HG02798 (cell line): Measurements from ENCODE around the gene THBS2.
"Not testable (repeated sequence)": the region's sequence is repeated elsewhere in the genome, so short reads cannot be mapped to it uniquely, and the experiment has no call there.

ENCODE experiments used
- ATAC-seq: cut with Tn5 transposase; IDR thresholded peaks from one replicate; pipeline ENCODE4 v1.9.1; 2021; ENCODE audit warnings: mild to moderate bottlenecking; ENCODE audit not compliant: unreplicated experiment, poor library complexity

Gene THBS2

DNA sequence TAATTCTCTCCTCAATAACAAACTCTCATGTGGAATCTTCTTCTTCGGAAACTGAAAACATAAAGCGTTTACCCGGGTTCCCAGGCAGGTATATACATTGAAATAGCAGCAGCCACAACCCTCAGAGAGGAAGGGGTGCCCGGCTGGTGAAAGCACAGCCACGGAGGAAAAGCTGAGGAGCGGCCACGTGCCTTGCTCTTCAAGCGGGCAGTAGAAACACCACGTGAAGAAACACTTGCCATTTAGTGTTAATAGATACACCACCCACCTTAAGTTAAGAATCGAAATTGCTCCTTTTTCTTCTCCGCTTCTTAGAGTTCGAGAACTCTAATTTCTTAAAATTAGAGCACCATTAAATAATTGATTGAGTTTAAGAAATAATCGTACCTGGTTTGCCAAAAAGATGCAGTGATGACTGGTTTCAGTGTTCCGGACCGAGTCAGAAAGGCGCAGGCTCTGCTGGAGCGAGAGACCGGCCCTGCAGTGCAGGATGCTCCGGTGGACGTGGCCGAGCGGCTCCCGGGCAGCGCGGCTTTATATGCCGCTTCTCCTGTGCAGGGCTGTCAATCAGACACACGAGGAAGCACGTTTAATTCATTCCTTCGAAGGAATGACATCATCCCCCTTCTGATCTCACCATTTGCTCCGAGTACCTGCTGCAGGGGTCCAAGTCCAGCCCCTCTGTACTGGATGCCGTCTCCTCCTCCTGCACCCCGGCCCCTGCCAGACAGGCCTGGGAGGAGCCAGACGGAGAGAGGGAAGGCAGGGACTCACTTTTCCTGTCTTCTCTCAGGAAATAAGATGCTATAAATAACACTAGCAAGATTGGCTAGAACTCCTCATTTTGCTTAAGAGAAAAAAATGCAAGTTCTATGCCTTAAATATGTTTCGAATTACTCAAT is at the start of gene THBS2:
Gene THBS2 (minus strand): TSS at position 510 of the 902 bp plus-strand sequence. CDS start 3,062 bp downstream, outside the sequence.
- ATAC-seq = no peak

DNA sequence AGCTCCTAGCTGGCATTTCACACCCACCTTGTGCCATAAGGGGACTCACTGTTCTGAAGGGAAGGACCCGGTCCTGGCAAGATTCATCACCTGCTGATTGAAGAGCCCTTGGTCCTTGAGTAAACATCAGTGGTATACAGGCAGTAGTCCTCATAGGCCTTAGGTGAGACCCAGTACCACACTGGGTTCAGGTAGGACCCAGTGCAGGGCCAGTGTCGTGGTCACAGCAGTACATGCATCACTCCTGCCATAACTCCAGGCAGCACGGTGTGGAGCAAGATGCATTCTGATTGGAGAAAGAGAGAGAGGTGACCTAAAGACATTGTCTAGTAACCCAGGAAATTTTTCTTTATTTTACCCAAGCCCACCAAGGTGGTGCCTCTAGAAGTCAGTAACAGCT is 49.1 kb upstream of the THBS2 start:
- no peak for ATAC-seq

DNA sequence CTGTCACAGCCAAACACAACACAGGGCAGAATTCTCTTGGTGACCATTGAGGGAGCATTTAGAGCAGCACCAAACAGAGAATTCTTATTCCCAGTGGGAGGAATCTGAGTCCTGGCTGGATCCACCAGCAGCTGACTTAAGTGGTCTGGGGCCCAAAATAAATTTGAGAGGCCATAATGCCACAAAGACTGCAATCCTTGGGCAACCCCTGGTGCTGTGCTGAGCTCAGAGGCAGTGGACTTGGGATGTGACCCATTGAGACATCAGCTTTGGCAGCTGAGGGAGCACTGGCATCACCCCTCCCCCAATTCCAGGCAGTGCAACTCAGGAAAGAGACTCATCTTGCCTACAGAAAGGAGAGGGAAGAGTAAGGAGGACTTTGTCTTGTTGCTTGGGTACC is 48.6 kb upstream of the THBS2 start:
- ATAC-seq = no peak

DNA sequence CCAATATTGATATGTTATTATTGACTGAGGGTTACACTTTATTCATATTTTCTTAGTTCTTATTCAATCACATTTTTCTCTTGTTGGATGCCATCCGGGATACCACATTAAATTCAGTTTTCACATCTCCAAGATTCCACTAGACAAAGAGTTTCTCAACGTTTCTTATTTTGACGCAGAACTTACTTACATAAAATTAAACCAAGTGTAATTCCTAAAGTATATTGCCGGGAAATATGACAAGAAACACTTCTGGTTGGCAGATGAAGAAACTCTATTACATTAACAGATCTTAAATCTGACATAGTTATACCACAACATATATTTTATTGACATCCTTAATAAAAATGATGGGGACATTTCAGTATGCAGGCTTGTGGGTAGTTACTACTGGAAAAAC is 47.3 kb upstream of the THBS2 start:
- ATAC-seq = no peak

DNA sequence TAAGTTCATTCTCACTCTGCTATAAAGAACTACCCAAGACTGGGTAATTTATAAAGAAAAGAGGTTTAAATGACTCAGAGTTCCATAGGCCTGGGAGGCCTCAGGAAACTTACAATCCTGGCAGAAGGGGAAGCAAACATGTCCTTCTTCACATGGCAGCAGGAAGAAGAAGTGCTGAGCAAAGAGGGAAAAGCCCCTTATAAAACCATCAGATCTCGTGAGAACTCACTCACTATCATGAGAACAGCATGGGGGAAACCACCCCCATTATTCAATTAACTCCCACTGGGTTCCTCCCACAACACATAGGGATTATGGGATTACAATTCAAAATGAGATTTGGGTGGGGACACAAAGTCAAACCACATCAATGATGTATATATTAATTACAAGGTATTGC is 45.0 kb upstream of the THBS2 start:
- ATAC-seq = not testable (repeated sequence)

DNA sequence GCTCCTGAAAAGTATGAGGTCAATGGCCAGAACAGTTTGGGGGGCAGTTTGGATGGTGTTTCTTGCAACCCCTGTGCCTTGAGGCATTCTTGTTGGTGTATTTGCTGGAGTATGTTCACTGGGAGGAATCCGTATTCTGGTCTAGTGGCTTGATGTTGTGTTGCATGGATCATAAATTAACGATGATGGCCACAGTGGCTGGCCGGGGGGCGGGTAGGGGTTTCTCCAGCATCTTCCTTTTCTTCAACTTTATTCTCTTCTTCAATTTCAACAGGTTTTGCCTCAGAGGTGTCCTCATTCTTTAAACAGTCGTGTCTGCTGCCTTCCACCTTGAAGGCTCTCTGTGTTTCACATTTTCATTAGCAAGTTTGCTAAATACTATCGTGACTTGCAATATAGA is 43.0 kb upstream of the THBS2 start:
- no peak for ATAC-seq

DNA sequence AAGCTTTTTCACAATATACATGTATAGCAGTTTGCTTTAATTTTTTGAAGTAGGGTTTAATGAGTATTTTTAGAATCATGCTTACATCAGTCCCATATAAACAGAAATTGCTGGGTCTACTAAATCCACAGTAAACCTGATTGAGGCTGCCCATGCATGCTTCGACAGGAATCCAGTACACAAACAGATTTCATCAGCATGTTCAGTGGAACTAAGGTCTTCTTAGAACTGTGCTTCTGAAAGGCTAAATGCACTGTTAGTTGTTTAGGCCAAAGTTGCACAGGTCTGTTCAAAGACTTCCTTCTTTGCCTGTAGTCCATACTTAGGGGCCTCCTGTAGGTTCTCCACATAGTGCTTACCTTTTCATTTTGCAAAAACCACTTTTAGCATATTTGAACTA is 42.5 kb upstream of the THBS2 start:
- no peak for ATAC-seq

DNA sequence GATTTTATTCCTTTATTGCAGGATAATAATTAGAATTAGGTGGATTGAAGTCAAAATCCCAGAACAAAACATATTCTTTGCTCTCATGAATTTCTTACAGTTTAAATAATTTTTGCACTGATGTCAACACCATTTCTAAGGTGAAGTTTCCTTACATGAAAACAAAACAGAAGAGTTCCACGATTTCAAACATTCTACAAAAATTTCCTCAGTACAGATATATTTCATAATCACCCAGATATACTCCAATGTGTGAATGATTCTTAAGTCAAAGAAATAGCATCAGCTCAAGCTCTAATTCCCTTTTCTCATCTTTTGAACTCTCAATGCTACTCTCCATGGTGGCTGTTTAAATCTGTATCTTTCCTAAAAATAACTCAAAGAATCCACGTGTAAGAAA is 39.5 kb upstream of the THBS2 start:
- no peak for ATAC-seq

DNA sequence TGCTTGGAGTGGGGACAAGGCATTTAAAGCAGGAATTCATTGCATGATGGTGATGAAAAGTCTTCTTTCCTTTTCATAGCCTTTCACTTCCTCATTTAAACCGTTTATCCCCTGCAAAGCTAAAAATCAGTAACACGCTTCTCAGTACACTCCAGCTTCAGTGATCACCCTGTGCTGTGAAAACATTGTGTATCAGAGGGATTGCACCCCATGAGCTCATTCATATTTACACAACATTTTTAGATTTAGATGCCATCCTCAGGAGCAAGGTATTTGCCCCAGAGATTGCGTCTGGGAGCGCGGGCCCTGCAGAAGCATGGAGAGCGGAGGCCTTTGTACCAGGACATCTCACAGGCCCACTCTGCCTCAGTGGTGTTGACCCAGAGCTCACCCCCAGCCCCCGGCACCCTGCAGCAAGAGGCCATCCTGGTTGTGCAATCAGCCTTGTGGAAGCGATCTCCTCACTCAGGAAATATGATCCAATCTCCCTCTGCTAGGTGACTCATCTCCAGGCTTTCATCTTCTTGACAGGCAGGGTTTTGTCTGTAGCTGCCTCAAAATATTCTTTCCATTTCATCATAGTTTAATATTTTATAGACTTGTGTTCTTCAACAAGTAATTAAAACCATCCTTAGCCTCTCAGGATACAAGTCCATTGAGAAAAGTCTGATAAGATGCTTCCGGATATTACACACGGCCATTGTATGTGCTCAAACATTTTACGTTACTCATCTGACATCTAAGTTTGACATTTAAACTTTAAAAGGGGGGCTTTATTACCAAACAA is 38.9 kb upstream of the THBS2 start:
- ATAC-seq = no peak

DNA sequence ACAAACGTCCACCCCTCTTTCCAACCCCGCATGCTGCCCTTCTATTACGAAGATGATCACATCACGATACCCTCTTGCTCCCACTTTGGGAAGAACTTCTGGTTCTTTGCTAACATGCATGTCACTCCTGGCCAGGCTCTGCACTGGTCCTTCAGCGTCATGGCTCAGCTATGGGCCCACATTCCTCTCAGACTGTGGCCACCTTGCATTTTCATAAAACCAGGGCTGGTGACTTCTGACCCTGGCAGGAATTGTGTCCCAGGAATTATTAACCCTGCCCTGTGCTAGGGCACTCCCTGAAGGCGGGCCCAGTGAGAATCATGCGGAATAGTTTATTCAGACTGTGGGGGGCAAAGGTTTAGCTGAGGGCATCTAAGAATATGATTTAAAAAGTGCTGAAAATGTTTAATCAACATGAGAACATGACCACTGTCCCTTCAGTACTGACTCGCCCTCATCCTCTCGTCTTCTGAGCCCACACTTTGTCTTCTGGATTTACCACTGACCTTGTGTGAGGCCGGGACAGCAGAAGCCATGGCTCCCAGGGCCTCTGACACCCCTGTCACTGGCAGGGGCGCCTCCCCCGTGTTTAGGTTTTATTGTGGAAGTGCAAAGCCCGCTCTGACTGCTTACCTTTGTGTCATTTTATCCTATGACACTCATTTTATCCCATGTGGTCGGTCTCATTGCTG is 38.1 kb upstream of the THBS2 start:
- no peak for ATAC-seq

DNA sequence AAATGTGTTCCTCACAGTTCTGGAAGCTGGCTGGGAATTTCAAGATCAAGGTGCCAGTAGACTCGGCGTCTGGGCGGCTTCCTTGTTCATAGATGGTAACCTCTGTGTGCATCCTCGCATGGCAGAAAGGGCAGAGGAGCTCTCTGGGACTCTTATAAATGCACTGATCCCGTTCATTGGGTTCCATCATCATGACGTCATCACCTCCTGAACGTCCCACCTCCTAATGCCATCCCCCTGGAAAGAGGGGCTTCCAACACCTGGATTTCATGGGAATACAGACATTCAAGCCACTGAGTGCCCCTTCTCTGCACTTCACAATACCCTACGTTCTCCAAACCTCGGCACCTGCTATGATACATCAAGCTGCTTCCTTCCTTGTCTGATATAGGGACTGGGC is 37.5 kb upstream of the THBS2 start:
- no peak for ATAC-seq

DNA sequence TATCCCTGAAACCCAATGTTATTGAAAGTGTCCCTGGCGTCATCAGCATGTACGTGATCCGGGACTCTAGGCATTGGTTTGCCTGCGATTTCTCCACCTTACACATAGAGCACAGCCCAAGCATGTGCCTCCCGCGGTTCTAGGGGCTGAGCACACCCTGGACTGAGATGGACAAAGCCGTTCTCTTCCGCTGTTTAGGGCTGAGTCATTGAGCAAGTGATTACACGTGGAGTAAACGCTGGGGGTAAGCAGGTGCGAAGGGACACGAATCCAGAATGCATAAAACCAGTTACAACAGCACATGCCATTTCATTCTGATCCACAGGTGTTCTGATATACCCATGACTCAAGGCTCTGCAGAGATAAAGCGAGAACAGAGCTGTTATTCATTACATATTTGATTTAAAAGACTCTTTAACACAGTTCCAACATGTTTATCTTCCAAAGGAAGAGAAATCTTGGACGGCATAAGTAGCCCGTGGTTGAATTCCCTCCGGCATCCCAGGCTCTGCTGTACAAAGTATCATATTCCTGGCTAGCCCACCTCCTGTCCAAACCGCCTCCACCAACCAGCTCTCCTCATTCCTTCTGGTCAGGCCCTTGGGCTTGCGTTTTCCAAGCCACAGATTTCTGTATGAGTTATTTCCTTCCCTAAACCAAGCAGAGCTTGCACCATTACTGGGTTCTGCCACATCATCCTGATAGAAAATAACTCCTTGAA is 36.1 kb upstream of the THBS2 start:
- ATAC-seq = no peak

DNA sequence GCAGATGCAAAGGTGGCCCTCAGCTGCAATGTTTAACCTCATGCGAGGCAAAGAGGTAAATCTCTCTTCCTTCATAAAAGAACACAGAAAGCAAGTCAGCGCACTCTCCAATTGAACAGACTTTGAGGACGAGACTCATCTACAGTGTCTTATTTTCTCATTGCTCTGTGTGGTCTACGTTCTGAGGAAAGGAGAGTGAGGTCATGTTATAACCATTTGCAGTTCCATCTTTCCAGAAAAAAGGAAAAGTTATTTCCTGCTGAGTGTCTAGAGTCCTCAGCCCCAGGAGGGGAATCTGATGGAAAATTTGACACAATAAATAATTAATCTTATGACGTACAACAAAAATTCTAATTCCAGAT is 35.6 kb upstream of the THBS2 start:
- ATAC-seq = no peak

DNA sequence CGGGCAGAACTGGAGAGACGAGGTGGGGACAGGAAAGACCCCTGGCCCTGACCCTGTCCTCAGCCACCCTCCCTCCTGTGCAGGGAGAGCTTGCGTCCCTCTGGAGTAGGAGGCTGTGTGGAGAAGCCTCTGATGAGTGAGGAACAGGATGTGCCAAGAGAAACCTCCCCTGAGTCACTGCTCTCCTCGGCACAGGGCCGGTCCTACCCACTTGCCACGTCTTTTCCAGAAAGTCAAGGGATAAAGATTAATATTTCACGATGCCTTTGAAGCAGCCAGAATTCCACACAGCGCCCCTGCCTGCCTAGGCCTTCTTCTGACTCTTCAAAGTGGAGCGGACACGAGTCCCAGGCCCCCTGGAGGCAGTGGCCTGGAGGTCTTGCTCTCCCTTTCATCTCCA is 34.9 kb upstream of the THBS2 start:
- ATAC-seq = no peak

DNA sequence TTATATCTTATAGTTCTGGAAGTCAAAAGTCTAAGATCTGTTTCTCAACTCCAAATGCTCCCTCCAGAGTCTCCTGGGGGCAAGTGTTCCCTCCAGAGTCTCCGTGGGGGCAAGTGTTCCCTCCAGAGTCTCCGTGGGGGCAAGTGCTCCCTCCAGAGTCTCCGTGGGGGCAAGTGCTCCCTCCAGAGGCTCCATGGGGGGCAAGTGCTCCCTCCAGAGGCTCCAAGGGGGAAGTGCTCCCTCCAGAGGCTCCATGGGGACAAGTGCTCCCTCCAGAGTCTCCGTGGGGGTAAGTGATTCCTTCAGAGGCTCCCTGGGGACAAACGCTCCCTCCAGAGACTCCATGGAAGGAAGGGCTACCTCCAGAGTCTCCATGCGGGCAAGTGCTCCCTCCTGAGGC is 34.0 kb upstream of the THBS2 start:
- no peak for ATAC-seq

DNA sequence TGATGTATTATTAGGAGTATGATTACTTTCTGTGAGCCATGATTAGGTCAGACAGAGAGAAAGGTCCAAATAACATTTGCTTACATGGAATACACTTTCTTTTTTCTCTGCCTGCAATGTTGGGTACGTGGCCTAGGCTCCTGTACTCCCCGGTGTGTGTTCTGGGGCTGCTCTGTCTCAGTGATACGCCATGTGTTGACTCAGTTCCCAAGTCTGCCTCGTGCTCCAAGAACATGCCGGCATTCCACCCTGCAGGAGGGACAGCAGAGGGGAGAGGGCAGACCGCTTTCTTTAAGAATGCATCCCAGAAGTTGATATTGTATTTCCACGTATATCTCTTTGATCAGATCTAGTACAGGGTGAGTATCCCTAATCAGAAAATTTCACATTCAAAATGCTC is 33.3 kb upstream of the THBS2 start:
- no peak for ATAC-seq

DNA sequence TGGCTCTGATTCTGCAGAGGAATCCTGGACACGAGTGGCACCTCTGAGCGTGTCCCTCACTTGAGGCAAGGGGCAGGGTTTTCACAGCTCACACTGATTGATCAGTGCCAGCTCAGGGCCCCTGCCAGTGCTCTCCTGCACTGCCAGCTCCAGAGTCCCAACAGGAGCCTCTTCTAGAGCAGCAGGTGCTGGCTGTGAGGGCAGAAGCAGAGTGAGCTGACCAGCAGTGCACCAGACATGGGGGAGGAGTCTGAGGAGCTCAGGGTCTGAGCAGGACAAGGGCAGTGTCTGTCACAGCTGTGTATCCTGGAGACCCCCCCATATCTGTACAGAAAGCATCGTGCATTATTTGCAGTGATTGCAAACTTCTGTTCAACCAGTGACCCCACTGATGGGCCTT is 31.5 kb upstream of the THBS2 start:
- ATAC-seq = no peak

DNA sequence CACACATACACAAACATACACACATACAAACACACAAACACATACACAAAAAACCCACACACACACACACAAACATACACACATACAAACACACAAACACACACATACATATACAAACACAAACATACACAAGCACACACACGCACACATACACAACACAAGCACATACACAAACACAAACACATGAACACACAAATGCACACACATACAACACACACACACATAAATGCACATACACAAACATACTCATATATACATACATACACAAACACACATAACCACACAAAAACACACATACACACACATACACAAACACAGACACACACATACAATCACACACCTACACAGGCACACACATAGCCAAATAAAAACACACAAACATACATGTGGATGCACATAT is 30.3 kb upstream of the THBS2 start:
- no peak for ATAC-seq

DNA sequence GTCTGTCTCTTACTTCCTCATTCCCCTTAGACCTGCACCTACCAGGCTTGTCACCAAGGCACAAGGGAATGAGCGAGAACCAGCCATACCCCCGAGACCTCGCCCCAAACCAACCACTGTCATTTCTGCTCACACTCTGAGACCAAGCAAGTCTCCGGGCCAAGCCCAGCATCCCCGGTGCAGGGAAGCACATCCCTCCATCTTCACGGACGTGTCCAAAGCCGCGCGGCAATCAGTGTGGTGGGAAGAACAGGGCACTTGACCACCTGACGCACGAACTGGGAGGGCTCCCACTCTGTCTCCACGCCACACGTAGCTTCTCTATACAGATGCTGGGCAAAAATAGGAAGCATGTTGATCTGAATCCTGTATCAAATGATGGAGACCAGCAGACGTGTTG is 28.4 kb upstream of the THBS2 start:
- ATAC-seq = no peak

DNA sequence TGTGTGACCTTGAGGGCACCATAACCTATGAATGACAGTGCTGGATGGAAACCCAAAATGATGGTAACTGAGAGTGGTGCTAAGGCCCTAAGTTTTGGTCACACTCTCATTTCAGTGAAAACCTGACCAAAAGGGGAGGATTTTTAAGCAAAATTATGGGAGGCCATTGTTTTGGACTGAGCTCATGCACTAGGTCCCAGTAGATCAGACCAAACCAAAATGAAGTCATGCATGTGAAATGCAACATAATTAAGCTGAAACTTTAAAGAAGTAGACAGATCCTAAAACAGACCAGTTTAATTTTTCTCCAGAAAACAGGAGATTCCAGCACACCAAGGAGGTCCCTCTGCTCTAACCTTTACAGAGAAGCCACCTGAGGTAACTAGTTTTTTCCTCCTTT is 24.0 kb upstream of the THBS2 start:
- no peak for ATAC-seq
